Measurements from ENCODE around the gene MEGF8. TPM values are rescaled to one million over a fixed set of nuclear protein-coding genes. Genes with fewer than 3 reads are reported as not detected.

Gene MEGF8
- total and polyA plus RNA-seq, 2 of the 8 experiments (the other 6 are each of a cell fraction or from before 2014, with no cell fraction given), result 13.0 to 23.7 TPM

GRCh38 chr19:42361545-42361910 lies 36.1 kb downstream of the MEGF8 start:
- no peak overlapping the region for H2BK12ac ChIP-seq (ENCODE audit: low read depth, low read length)
- H2BK120ac ChIP-seq (replicated peaks; ENCODE audit: low read depth, low read length), result no peak overlapping the region
- H3K9me3 ChIP-seq (ENCODE audit: insufficient read depth in 2 of 2, low read depth in 1 of 2, low read length in 1 of 2), result peaks cover 0 to 6% of the 10 kb centered on the region in 2 experiments; a peak in 1 of 4 replicates
- no peak overlapping the region for H2BK20ac ChIP-seq (ENCODE audit: low read length)
- H3K4me3 ChIP-seq (ENCODE audit: extremely low read depth in 1 of 4, insufficient read depth in 2 of 4, low read depth in 3 of 4, low read length in 4 of 4), result no peak overlapping the region
- peaks cover 2% of the 10 kb centered on the region; the same call in 1 of the 2 replicates for H3K79me1 ChIP-seq (ENCODE audit: low read depth, low read length)
- 0 out of 2 replicates have a peak overlapping the region, but pooled peaks have one; percentile 5 for H2AK5ac ChIP-seq (ENCODE audit: low read depth, low read length)
- peaks cover 0 to 6% (median 3%) of the 10 kb centered on the region in 4 experiments; a peak in 4 of 7 replicates for H3K4me1 ChIP-seq (replicated peaks in 1 of 4; ENCODE audit: control insufficient read depth in 3 of 4, insufficient read depth in 4 of 4, low read length in 3 of 4)
- FAIRE-seq (no peak), DNase-seq (ENCODE audit: low read depth in 1 of 2, low spot score in 2 of 2) (no peak)
- no peak overlapping the region for H3K23ac ChIP-seq (ENCODE audit: insufficient read length)
- no peak overlapping the region for H3K27ac ChIP-seq (ENCODE audit: low read depth, low read length)
- H2BK5ac ChIP-seq (ENCODE audit: low read depth, low read length), result no peak overlapping the region
- H4K8ac ChIP-seq (ENCODE audit: extremely low read depth, insufficient read depth, low read length), result no peak overlapping the region
- peaks cover 5 to 15% (median 7%) of the 10 kb centered on the region in 4 experiments; a peak in 7 of 8 replicates for H3K36me3 ChIP-seq (ENCODE audit: control insufficient read depth in 2 of 4, insufficient read depth in 4 of 4, low read length in 3 of 4)
- H3K23me2 ChIP-seq (ENCODE audit: low read depth, low read length), result no peaks in the 10 kb centered on the region
- POLR2A ChIA-PET (ENCODE audit: partially characterized antibody), result interaction anchor here (0.6 to 1.2 kb wide), 3 partner anchors 39 to 945 kb away, joined by 3 to 4 read pairs (median 4); no protein-coding TSS in a partner anchor
- peaks cover 0 to 2% of the 10 kb centered on the region in 2 experiments for H4K20me1 ChIP-seq (replicated peaks in 1 of 2; ENCODE audit: control insufficient read depth in 1 of 2, insufficient read depth in 2 of 2, low read length in 2 of 2)
- TF ChIP-seq SAP30 (IDR thresholded peaks at IDR 0.05; ENCODE audit: insufficient read depth, insufficient replicate concordance, low read length) (no peak), RFX5 (IDR thresholded peaks at IDR 0.05; ENCODE audit: borderline replicate concordance, low read depth, low read length) (no peak), SP2 (IDR thresholded peaks at IDR 0.05; ENCODE audit: low read length) (no peak), ATF3 (IDR thresholded peaks at IDR 0.05; ENCODE audit: insufficient read depth, low read depth, low read length) (no peak), TCF12 (IDR thresholded peaks at IDR 0.05; ENCODE audit: low read depth, low read length) (no peak), GABPA (IDR thresholded peaks at IDR 0.05; ENCODE audit: borderline replicate concordance, insufficient read depth, low read length) (no peak), KDM5A (IDR thresholded peaks at IDR 0.05; ENCODE audit: low read length) (no peak), TAF7 (optimal IDR thresholded peaks at IDR 0.05; ENCODE audit: borderline replicate concordance, low read depth, low read length) (no peak), PHF8 (conservative IDR thresholded peaks at IDR 0.05; ENCODE audit: low read depth, low read length) (no peak), HDAC2 (IDR thresholded peaks at IDR 0.05; ENCODE audit: borderline replicate concordance in 1 of 2, low read depth in 2 of 2, low read length in 2 of 2) (no peak)
- no peak overlapping the region for H4K5ac ChIP-seq (ENCODE audit: insufficient read length, low read depth, low read length)
- 87% methylated on average over 5 of the region's 7 CpGs; no CpG with 5 or more reads in 1 of the 2 experiments for WGBS, 2 experiments (ENCODE audit: extremely low coverage in 1 of 2, insufficient coverage in 1 of 2, insufficient read length in 1 of 2, insufficient replicate concordance in 2 of 2, low coverage in 1 of 2, low lambda C conversion rate in 2 of 2, missing lambda C conversion rate in 1 of 2)
- H4K91ac ChIP-seq (replicated peaks; ENCODE audit: insufficient read length, low read length), result no peak overlapping the region
- H3K4me2 ChIP-seq (ENCODE audit: insufficient read depth in 1 of 2, low read depth in 2 of 2, low read length in 2 of 2), result no peak overlapping the region
- H3K9ac ChIP-seq (replicated peaks in 1 of 4; ENCODE audit: extremely low read depth in 1 of 4, low read depth in 3 of 4, low read length in 3 of 4), result no peak overlapping the region
- H2BK15ac ChIP-seq (ENCODE audit: low read length), result no peak overlapping the region
- no peak overlapping the region for H3K14ac ChIP-seq (ENCODE audit: insufficient read length)
- H2AFZ ChIP-seq (ENCODE audit: low read length), result no peak overlapping the region
- no peak overlapping the region for H3K56ac ChIP-seq (replicated peaks; ENCODE audit: insufficient read length, low read depth, low read length)
- H3K79me2 ChIP-seq (ENCODE audit: control insufficient read depth in 1 of 2, insufficient read depth in 2 of 2, low read length in 2 of 2), result no peaks in the 10 kb centered on the region
- H3K4ac ChIP-seq (replicated peaks; ENCODE audit: insufficient read length, low read depth, low read length), result no peak overlapping the region
- H3K27me3 ChIP-seq (replicated peaks in 1 of 4; ENCODE audit: control insufficient read depth in 3 of 4, extremely low read depth in 1 of 4, insufficient read depth in 3 of 4, low read length in 3 of 4), result no peaks in the 10 kb centered on the region
- H3K18ac ChIP-seq (ENCODE audit: extremely low read depth, low read length), result no peak overlapping the region
- CTCF ChIA-PET (ENCODE audit: partially characterized antibody), result interaction anchor here (0.8 to 1.8 kb wide), 14 partner anchors 10 to 247 kb away, joined by 3 to 9 read pairs (median 4); no protein-coding TSS in a partner anchor
